HCT116 (cell line): ENCODE measurements around the gene LIPT2.

Experiments used
- CTCF ChIP-seq, 3 experiments: fragments of 200-600 bp in 1 of 3; sonication (generic) in 1 of 3; IDR thresholded peaks in 2 of 3; conservative IDR thresholded peaks in 1 of 3; 2 replicates each; pipeline ENCODE4 v1.5.1; 2012 to 2017; ENCODE audit warnings: low read depth in 2 of 3, low read length in 2 of 3, antibody characterized with exemption in 1 of 3, borderline replicate concordance in 1 of 3, control low read depth in 1 of 3, mild to moderate bottlenecking in 1 of 3, mixed read lengths in 1 of 3, mixed run types in 1 of 3, moderate library complexity in 1 of 3; ENCODE audit not compliant: insufficient read depth in 1 of 3
- SIN3A ChIP-seq: IDR thresholded peaks from 2 replicates; pipeline ENCODE4 v1.6.1; 2012; ENCODE audit warnings: low read depth

GRCh38 chr11:74493791-74494630, 487 bp upstream of the LIPT2 start:
- TF ChIP-seq CTCF (IDR thresholded peaks at IDR 0.05 in 2 of 3, conservative IDR thresholded peaks at IDR 0.05 in 1 of 3; ENCODE audit: borderline replicate concordance in 1 of 3, insufficient read depth in 1 of 3, low read depth in 2 of 3, low read length in 2 of 3): no peak
- TF ChIP-seq SIN3A: peak; percentile 12; the same call in 1 of the 2 replicates
